ENCODE measurements around the gene AREL1. TPM values are rescaled to one million over a fixed set of nuclear protein-coding genes. Genes with fewer than 3 reads are reported as not detected.

The AREL1 gene
- total and polyA plus RNA-seq, 8 donors, result 7.6 to 20.9 (median 12.8) TPM

DNA sequence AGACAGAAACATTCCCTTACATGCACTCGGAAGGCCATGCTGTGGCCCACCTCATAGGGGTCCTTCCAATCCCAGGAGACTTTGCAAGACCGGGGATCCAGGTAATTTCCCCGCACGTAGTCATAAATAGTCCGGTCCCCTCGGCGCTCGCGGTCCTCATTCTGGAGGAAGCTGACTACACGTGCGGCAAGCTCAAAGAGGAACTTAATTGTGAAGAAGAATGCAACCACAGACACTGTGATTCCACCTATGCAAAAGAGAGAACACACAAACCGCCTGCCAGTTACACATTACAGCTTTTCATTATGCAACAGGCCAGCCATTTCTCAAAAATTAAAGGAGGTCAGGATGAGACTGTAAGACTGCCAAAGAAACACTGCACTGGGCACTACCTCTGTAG lies 28.4 kb downstream of the AREL1 start:
- 95 to 97% methylated on average over 12 of the region's 12 CpGs for WGBS, 2 donors
- ATAC-seq, result peak in 2 of 4 donors; percentile 27 to 30
- no peak overlapping the region for H3K4me3 ChIP-seq
- DNase-seq, result no peak
- no peak overlapping the region for H3K27ac ChIP-seq
- H3K4me1 ChIP-seq, result peaks cover 0 to 5% (median 0%) of the 10 kb centered on the region in 3 donors
- peaks cover 0 to 8% (median 4%) of the 10 kb centered on the region in 3 donors for H3K36me3 ChIP-seq
- TF ChIP-seq, protein P1, sequence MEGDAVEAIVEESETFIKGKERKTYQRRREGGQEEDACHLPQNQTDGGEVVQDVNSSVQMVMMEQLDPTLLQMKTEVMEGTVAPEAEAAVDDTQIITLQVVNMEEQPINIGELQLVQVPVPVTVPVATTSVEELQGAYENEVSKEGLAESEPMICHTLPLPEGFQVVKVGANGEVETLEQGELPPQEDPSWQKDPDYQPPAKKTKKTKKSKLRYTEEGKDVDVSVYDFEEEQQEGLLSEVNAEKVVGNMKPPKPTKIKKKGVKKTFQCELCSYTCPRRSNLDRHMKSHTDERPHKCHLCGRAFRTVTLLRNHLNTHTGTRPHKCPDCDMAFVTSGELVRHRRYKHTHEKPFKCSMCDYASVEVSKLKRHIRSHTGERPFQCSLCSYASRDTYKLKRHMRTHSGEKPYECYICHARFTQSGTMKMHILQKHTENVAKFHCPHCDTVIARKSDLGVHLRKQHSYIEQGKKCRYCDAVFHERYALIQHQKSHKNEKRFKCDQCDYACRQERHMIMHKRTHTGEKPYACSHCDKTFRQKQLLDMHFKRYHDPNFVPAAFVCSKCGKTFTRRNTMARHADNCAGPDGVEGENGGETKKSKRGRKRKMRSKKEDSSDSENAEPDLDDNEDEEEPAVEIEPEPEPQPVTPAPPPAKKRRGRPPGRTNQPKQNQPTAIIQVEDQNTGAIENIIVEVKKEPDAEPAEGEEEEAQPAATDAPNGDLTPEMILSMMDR (IDR thresholded peaks at IDR 0.05), result no peak
- intact Hi-C loops (cut with DNase I), result no loop called here
- H3K9me3 ChIP-seq, result no peaks in the 10 kb centered on the region
- no peak for FAIRE-seq
- H3K27me3 ChIP-seq, result no peaks in the 10 kb centered on the region

DNA sequence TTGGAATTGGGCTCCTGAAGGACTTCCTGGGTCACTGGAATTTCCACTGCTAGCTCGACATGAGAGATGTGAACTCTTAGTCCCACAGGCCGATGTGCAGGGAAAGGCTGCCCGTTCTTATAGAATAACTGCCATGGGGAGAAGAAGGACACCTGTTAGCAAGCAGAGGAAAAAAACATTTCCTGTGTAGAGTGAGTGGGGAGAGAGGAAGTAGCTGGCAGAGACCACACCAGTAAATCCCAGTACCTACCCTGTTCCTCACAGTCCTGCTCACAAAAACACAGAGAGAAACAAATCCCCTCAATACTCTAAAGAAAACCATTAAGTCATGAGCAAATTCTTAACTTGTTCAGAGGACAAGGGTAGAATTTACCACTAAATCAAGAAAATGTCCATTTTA lies 29.5 kb downstream of the AREL1 start:
- Histone ChIP-seq H3K9me3 (no peaks in the 10 kb centered on the region), H3K4me1 (peaks cover 0 to 5% (median 0%) of the 10 kb centered on the region in 3 donors), H3K27ac (no peak overlapping the region), H3K4me3 (no peak overlapping the region), H3K36me3 (peaks cover 0 to 8% (median 4%) of the 10 kb centered on the region in 3 donors), H3K27me3 (no peaks in the 10 kb centered on the region)
- no peak for DNase-seq
- intact Hi-C loops (cut with DNase I), result no loop called here
- no peak for ATAC-seq
- no peak for FAIRE-seq
- 84 to 85% methylated on average over 3 of the region's 3 CpGs for WGBS, 2 donors
- TF ChIP-seq, protein P1 (IDR thresholded peaks at IDR 0.05), result no peak

DNA sequence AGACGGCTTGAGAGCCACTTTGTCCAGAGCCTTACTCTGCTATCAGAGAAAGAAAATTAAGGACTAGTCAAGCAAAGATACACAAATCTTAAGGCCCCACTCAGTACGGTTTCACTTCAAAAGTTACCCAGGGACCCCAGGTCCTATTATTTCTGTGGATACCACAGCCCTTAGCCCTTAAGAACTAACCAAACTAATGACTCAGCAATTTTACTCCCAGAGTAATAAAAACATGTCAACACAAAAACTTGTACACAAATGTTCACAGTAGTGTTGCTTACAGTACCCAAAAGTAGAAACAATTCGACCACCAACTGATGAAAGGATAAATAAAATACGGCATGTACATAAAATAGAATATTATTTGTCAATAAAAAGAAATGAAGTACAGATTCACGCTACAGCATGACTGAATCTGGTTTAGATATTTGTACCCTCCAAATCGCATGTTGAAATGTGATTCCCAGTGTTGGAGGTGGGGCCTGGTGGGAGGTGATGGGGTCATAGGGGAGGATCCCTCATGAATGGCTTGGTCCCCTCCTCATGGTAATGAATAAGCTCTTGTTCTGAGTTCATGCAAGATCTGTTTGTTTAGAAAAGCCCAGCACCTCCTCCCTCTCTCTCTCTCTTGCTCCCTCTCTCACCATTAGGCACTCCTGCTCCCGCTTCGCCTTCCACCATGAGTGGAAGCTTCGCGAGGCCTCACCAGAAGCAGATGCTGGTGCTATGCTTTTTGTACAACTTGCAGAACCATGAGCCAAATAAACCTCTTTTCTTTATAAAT lies 30.5 kb downstream of the AREL1 start:
- 93 to 96% methylated on average over 10 of the region's 10 CpGs for WGBS, 2 donors
- no peak overlapping the region for H3K4me3 ChIP-seq
- intact Hi-C loops (cut with DNase I), result no loop called here
- H3K36me3 ChIP-seq, result peaks cover 0 to 8% (median 4%) of the 10 kb centered on the region in 3 donors
- H3K27me3 ChIP-seq, result no peaks in the 10 kb centered on the region
- no peak overlapping the region for H3K27ac ChIP-seq
- H3K4me1 ChIP-seq, result peaks cover 0 to 5% (median 0%) of the 10 kb centered on the region in 3 donors
- H3K9me3 ChIP-seq, result no peaks in the 10 kb centered on the region
- DNase-seq (no peak), FAIRE-seq (no peak), ATAC-seq (no peak)
- TF ChIP-seq, protein P1 (IDR thresholded peaks at IDR 0.05), result no peak

DNA sequence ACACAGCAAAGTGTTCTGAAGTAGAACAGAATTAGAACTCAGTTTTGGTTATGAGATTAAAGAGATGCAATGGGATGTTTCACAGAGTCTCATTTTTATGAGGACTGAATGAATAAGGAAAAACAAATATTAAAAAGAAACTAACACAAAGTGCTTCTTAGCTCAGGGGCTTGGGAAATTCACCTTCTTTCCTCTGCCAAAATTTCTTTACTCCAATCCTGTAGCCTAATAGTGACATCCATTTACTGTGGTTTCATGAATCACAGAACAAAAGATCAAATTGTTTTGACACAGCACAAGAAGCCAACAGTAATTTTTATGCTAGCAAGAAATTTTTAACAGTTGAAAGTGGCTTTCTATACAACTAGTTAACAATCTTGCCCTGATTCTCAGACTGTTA lies 37.7 kb downstream of the AREL1 start:
- TF ChIP-seq, protein P1 (IDR thresholded peaks at IDR 0.05), result no peak
- FAIRE-seq (no peak), ATAC-seq (no peak), DNase-seq (no peak)
- H3K4me3 ChIP-seq, result no peak overlapping the region
- H3K27me3 ChIP-seq, result no peaks in the 10 kb centered on the region
- H3K27ac ChIP-seq, result no peak overlapping the region
- no peaks in the 10 kb centered on the region for H3K4me1 ChIP-seq
- no peaks in the 10 kb centered on the region for H3K9me3 ChIP-seq
- intact Hi-C loops (cut with DNase I), result no loop called here
- peaks cover 0 to 47% (median 31%) of the 10 kb centered on the region in 3 donors for H3K36me3 ChIP-seq

DNA sequence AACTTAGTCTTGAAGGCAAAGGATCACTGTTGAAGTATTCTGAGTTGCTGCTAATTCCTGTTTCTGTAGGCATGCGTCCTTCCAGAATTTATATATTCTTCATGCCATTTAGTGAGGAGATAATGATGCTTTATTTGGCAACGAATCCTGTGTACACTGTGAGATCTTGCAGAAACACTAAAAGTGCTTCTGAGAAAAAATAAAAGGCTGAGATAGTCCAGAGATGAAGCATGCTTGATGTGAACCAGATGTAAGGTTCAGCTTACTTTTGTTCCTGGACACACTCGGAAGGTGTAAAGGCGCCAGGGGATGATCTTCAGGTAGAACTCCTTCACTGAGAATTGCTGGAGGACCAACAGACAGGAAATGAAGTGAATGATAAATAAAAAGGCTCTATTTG lies 39.1 kb downstream of the AREL1 start:
- WGBS, 2 donors, result 86 to 93% methylated on average over 4 of the region's 4 CpGs
- H3K4me1 ChIP-seq, result no peaks in the 10 kb centered on the region
- no peak for ATAC-seq
- no peak overlapping the region for H3K4me3 ChIP-seq
- H3K27me3 ChIP-seq, result no peaks in the 10 kb centered on the region
- no peak overlapping the region for H3K27ac ChIP-seq
- peaks cover 0 to 51% (median 31%) of the 10 kb centered on the region in 3 donors for H3K36me3 ChIP-seq
- H3K9me3 ChIP-seq, result no peaks in the 10 kb centered on the region
- DNase-seq, result no peak
- TF ChIP-seq, protein P1 (IDR thresholded peaks at IDR 0.05), result no peak
- intact Hi-C loops (cut with DNase I), result no loop called here
- FAIRE-seq, result no peak

Data from pancreas (tissue), 10 donors.